GM12874 (cell line): ENCODE data around the gene MYO3B.

Experiments
- CTCF ChIP-seq: IDR thresholded peaks from 2 replicates; pipeline ENCODE4 v1.5.1; 2011; ENCODE audit warnings: low read depth, mild to moderate bottlenecking, control low read depth, low read length, moderate library complexity; ENCODE audit not compliant: insufficient read depth

The MYO3B gene

GRCh38 chr2:170344663-170345346, 166.9 kb downstream of the MYO3B start:
- TF ChIP-seq CTCF: no peak

- no peak for TF ChIP-seq CTCF
These were observed 167.7 kb downstream of the MYO3B start for GRCh38 chr2:170345607-170346006.

- TF ChIP-seq CTCF: no peak
These were observed 173.2 kb downstream of the MYO3B start for GRCh38 chr2:170350929-170351826.

GRCh38 chr2:170353723-170354122, 175.8 kb downstream of the MYO3B start:
- TF ChIP-seq CTCF: no peak

GRCh38 chr2:170354388-170354787, 176.4 kb downstream of the MYO3B start:
- TF ChIP-seq CTCF: no peak

GRCh38 chr2:170354855-170355780, 177.2 kb downstream of the MYO3B start:
- no peak for TF ChIP-seq CTCF

- no peak for TF ChIP-seq CTCF
These were observed 181.5 kb downstream of the MYO3B start for GRCh38 chr2:170359466-170359865.
